B cell (primary cell): ENCODE data around the gene PRL. TPM values are rescaled to one million over a fixed set of nuclear protein-coding genes. Genes with fewer than 3 reads are reported as not detected.
A peak's percentile ranks its signal among the peaks of the same experiment; 100 is the strongest.

Source experiments
- ATAC-seq: fragments of 200-7000 bp; cut with Tn5 transposase; one replicate; pipeline ENCODE4 v1.10.0; 2021; ENCODE audit warnings: low read depth, mild to moderate bottlenecking, moderate number of reproducible peaks, moderate library complexity
- CTCF ChIA-PET: fragments of 350-600 bp; sonication (Branson Sonifier 250); formaldehyde crosslinking; loops from one replicate; lab custom pipeline; 2021; ENCODE audit warnings: antibody characterized with exemption, inconsistent platforms; lab: Charles Lee
- POLR2A ChIA-PET: fragments of 350-600 bp; sonication (Branson Sonifier 250); formaldehyde crosslinking; loops from one replicate; lab custom pipeline; 2021; ENCODE audit warnings: antibody characterized with exemption; lab: Charles Lee
- DNase-seq: peaks from one replicate; pipeline ENCODE4 v3.0.0; 2013
- H2AFZ ChIP-seq: 2 replicates; pipeline ENCODE4 v1.6.1; 2012; ENCODE audit warnings: mild to moderate bottlenecking, low read depth, low read length; ENCODE audit not compliant: insufficient read depth, poor library complexity, severe bottlenecking
- H3K27ac ChIP-seq, 2 donors: 1 replicate in 1 of 2; 2 replicates in 1 of 2; pipeline ENCODE4 v1.5.1; 2012 to 2013; ENCODE audit warnings: low read length in 2 of 2, mild to moderate bottlenecking in 2 of 2, moderate library complexity in 1 of 2
- H3K27me3 ChIP-seq, 4 experiments: fragments of 200-600 bp in 1 of 4; sonication (generic) in 1 of 4; replicated peaks in 1 of 4; 1 replicate in 2 of 4; 2 replicates in 2 of 4; pipeline versions ENCODE4 v1.6.1 to v1.7.0; 2013 to 2016; ENCODE audit warnings: low read length in 3 of 4, mild to moderate bottlenecking in 2 of 4, mixed read lengths in 1 of 4, moderate library complexity in 1 of 4; ENCODE audit not compliant: insufficient read depth in 4 of 4, control insufficient read depth in 3 of 4; ENCODE audit errors: control extremely low read depth in 1 of 4
- H3K36me3 ChIP-seq, 2 experiments: replicated peaks in 1 of 2; 1 replicate in 1 of 2; 2 replicates in 1 of 2; pipeline versions ENCODE4 v1.6.1 to v1.7.1; 2013; ENCODE audit warnings: low read length in 1 of 2; ENCODE audit not compliant: insufficient read depth in 2 of 2, control insufficient read depth in 1 of 2; ENCODE audit errors: control extremely low read depth in 1 of 2, extremely low read depth in 1 of 2
- H3K4me1 ChIP-seq, 2 donors: fragments of 200-600 bp in 1 of 2; sonication (generic) in 1 of 2; 1 replicate in 1 of 2; 2 replicates in 1 of 2; pipeline versions ENCODE4 v1.5.1 to v1.6.1; 2013 to 2017; ENCODE audit warnings: low read length in 2 of 2; ENCODE audit not compliant: control insufficient read depth in 2 of 2, insufficient read depth in 2 of 2
- H3K4me2 ChIP-seq: replicated peaks from 2 replicates; pipeline ENCODE3; 2012; ENCODE audit warnings: mild to moderate bottlenecking, low read depth, low read length; ENCODE audit not compliant: poor library complexity, severe bottlenecking
- H3K4me3 ChIP-seq, 5 experiments: fragments of 200-600 bp in 1 of 5; sonication (generic) in 1 of 5; 1 replicate in 3 of 5; 2 replicates in 2 of 5; pipeline versions ENCODE4 v1.5.1 to v1.7.0; 2011 to 2016; ENCODE audit warnings: low read length in 4 of 5, mild to moderate bottlenecking in 4 of 5, low read depth in 2 of 5, control low read depth in 1 of 5, moderate library complexity in 1 of 5; ENCODE audit not compliant: insufficient read depth in 1 of 5; ENCODE audit errors: control extremely low read depth in 1 of 5, extremely low read depth in 1 of 5
- H3K79me2 ChIP-seq: fragments of 200-600 bp; sonication (generic); one replicate; pipeline ENCODE4 v1.6.0; 2016; ENCODE audit warnings: low read length; ENCODE audit not compliant: control insufficient read depth, insufficient read depth
- H3K9ac ChIP-seq: fragments of 200-600 bp; sonication (generic); 2 replicates; pipeline ENCODE4 v1.6.1; 2017; ENCODE audit warnings: mild to moderate bottlenecking, low read length, moderate library complexity
- H3K9me3 ChIP-seq, 3 donors: one replicate each; pipeline versions ENCODE4 v1.6.1 to v1.7.1; 2013; ENCODE audit warnings: low read length in 2 of 3; ENCODE audit not compliant: control insufficient read depth in 2 of 3, insufficient read depth in 1 of 3; ENCODE audit errors: control extremely low read depth in 1 of 3
- H4K20me1 ChIP-seq: 2 replicates; pipeline ENCODE4 v1.6.0; 2012; ENCODE audit warnings: mild to moderate bottlenecking, low read length; ENCODE audit not compliant: insufficient read depth, control insufficient read depth, poor library complexity, severe bottlenecking
- H3K27ac Mint-ChIP-seq: one replicate; pipeline ENCODE4 v1.8.0; 2021; ENCODE audit warnings: mixed read lengths
- H3K27me3 Mint-ChIP-seq: one replicate; pipeline ENCODE4 v1.8.0; 2021; ENCODE audit warnings: mixed read lengths
- H3K4me1 Mint-ChIP-seq: one replicate; pipeline ENCODE4 v1.8.0; 2021; ENCODE audit warnings: mixed read lengths
- H3K4me3 Mint-ChIP-seq: one replicate; pipeline ENCODE4 v1.8.0; 2021; ENCODE audit warnings: mixed read lengths
- H3K9me3 Mint-ChIP-seq: one replicate; pipeline ENCODE4 v1.8.0; 2022; ENCODE audit warnings: mixed read lengths; ENCODE audit not compliant: insufficient read depth
- EZH2 ChIP-seq: IDR thresholded peaks from 2 replicates; pipeline ENCODE4 v1.6.1; 2012; ENCODE audit warnings: borderline replicate concordance, low read depth, mild to moderate bottlenecking, moderate library complexity, low read length; ENCODE audit not compliant: insufficient read depth, poor library complexity, severe bottlenecking
- WGBS: methylation state at CpG from one replicate; pipeline ENCODE4 v1.1.5; 2013; ENCODE audit warnings: missing lambda C conversion rate; ENCODE audit not compliant: insufficient coverage; 5-methylcytosine and 5-hydroxymethylcytosine counted together
- intact Hi-C: fragments of 100-400 bp; cut with micrococcal nuclease; formaldehyde crosslinking; loops from one replicate; pipeline ENCODE4 v1.10.0; 2022
- polyA plus RNA-seq: library from polyadenylated mRNA; depleted of rRNA; stranded (reverse); fragments of >200 nt; gene quantifications from 2 replicates; pipeline ENCODE4 v1.2.3, GENCODE V29; 2012
- total RNA-seq, 2 donors: library from RNA; stranded (reverse); fragments of 120-200 nt in 1 of 2; gene quantifications; 1 replicate in 1 of 2; 2 replicates in 1 of 2; pipeline versions ENCODE4 v1.2.3 to v1.2.4, GENCODE V29; 2013 to 2022
- TF ChIP-seq, protein P1 (sequence below): fragments of 200-600 bp; IDR thresholded peaks from one replicate; pipeline ENCODE4 v1.8.0; 2022; ENCODE audit warnings: antibody characterized with exemption, mild to moderate bottlenecking

Gene PRL
- total and polyA plus RNA-seq, 2 donors (not counting 1 experiment from before 2014, with no cell fraction given): not detected

GRCh38 chr6:22334778-22335177, 37.9 kb upstream of the PRL start:
- Histone ChIP-seq H3K27me3 (no peaks in the 10 kb centered on the region), H3K36me3 (no peaks in the 10 kb centered on the region), H3K4me3 (no peak overlapping the region), H3K4me2 (no peak overlapping the region), H3K27ac (no peak overlapping the region), H2AFZ (peak overlapping the region; percentile 0), H3K79me2 (no peaks in the 10 kb centered on the region), H3K4me1 (no peaks in the 10 kb centered on the region), H3K9me3 (peaks cover 0 to 5% (median 0%) of the 10 kb centered on the region in 3 donors), H4K20me1 (no peaks in the 10 kb centered on the region), H3K9ac (no peak overlapping the region)
- no peaks in the 10 kb centered on the region for H3K9me3 Mint-ChIP-seq
- CTCF ChIA-PET: no interaction called here
- H3K27me3 Mint-ChIP-seq: no peaks in the 10 kb centered on the region
- H3K4me3 Mint-ChIP-seq: no peak overlapping the region
- H3K27ac Mint-ChIP-seq: no peak overlapping the region
- POLR2A ChIA-PET: no interaction called here
- DNase-seq (no peak), ATAC-seq (no peak)
- peaks cover 2% of the 10 kb centered on the region for H3K4me1 Mint-ChIP-seq
- WGBS: no CpG with 5 or more reads among the region's 2 CpGs
- TF ChIP-seq, protein P1, sequence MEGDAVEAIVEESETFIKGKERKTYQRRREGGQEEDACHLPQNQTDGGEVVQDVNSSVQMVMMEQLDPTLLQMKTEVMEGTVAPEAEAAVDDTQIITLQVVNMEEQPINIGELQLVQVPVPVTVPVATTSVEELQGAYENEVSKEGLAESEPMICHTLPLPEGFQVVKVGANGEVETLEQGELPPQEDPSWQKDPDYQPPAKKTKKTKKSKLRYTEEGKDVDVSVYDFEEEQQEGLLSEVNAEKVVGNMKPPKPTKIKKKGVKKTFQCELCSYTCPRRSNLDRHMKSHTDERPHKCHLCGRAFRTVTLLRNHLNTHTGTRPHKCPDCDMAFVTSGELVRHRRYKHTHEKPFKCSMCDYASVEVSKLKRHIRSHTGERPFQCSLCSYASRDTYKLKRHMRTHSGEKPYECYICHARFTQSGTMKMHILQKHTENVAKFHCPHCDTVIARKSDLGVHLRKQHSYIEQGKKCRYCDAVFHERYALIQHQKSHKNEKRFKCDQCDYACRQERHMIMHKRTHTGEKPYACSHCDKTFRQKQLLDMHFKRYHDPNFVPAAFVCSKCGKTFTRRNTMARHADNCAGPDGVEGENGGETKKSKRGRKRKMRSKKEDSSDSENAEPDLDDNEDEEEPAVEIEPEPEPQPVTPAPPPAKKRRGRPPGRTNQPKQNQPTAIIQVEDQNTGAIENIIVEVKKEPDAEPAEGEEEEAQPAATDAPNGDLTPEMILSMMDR: no peak
- TF ChIP-seq EZH2: no peak
- intact Hi-C loops: no loop called here

DNA sequence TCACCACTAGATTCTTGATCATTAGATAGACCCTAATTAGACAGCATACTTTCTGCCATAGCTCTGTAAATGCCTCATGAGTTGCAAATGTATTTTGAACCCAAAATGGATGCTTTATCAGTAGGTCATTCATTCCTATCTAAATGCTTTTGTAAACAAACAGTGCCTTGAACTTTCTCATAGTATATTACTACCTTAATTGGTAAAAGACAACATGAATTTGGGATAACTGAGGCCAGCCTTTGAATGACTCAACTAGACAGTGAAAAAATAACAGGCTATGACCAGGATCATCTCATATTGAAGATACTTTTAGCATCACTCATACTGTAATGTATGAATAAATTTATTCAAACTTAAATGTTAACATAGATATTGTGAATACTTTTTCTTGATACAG, 37.0 kb upstream of the PRL start:
- peaks cover 0 to 5% (median 0%) of the 10 kb centered on the region in 3 donors for H3K9me3 ChIP-seq
- Mint-ChIP-seq H3K27me3 (no peaks in the 10 kb centered on the region), H3K4me1 (peaks cover 2% of the 10 kb centered on the region), H3K9me3 (no peaks in the 10 kb centered on the region), H3K27ac (no peak overlapping the region), H3K4me3 (no peak overlapping the region)
- H3K4me1 ChIP-seq: no peaks in the 10 kb centered on the region
- no peak overlapping the region for H3K27ac ChIP-seq
- no peak for DNase-seq
- H2AFZ ChIP-seq: no peak overlapping the region
- intact Hi-C loops: no loop called here
- H3K4me2 ChIP-seq: no peak overlapping the region
- no peaks in the 10 kb centered on the region for H3K79me2 ChIP-seq
- H3K4me3 ChIP-seq: no peak overlapping the region
- no peaks in the 10 kb centered on the region for H3K27me3 ChIP-seq
- ChIA-PET POLR2A (no interaction called here), CTCF (no interaction called here)
- no peaks in the 10 kb centered on the region for H4K20me1 ChIP-seq
- TF ChIP-seq, protein P1: no peak
- TF ChIP-seq EZH2: no peak
- ATAC-seq: no peak
- no peak overlapping the region for H3K9ac ChIP-seq
- no peaks in the 10 kb centered on the region for H3K36me3 ChIP-seq
